HG02970 (cell line): ENCODE measurements around the gene RBM26.

Source experiments
- ATAC-seq: cut with Tn5 transposase; IDR thresholded peaks from one replicate; pipeline ENCODE4 v1.9.1; 2021; ENCODE audit warnings: mild to moderate bottlenecking, moderate library complexity, moderate number of reproducible peaks; ENCODE audit not compliant: unreplicated experiment, low FRiP score

RBM26 gene

GRCh38 chr13:79349011-79349410 is 57.0 kb downstream of the RBM26 start:
- ATAC-seq, result no peak

GRCh38 chr13:79346300-79346914 is 59.6 kb downstream of the RBM26 start:
- no peak for ATAC-seq

GRCh38 chr13:79341202-79341601 is 64.9 kb downstream of the RBM26 start:
- ATAC-seq, result no peak

GRCh38 chr13:79340490-79340889 is 65.6 kb downstream of the RBM26 start:
- no peak for ATAC-seq

GRCh38 chr13:79338343-79338742 is 67.7 kb downstream of the RBM26 start:
- no peak for ATAC-seq

GRCh38 chr13:79336966-79337365 is 69.1 kb downstream of the RBM26 start:
- ATAC-seq, result no peak

- no peak for ATAC-seq
Observed at GRCh38 chr13:79328510-79328909, 77.5 kb downstream of the RBM26 start.

- ATAC-seq, result no peak
Observed at GRCh38 chr13:79320433-79320832, 85.6 kb downstream of the RBM26 start.

- no peak for ATAC-seq
Observed at GRCh38 chr13:79318664-79319063, 87.4 kb downstream of the RBM26 start.

GRCh38 chr13:79317856-79318255 is 88.2 kb downstream of the RBM26 start:
- no peak for ATAC-seq

GRCh38 chr13:79314652-79315051 is 91.4 kb downstream of the RBM26 start:
- ATAC-seq, result no peak

GRCh38 chr13:79312340-79312855 is 93.7 kb downstream of the RBM26 start:
- ATAC-seq, result no peak

- ATAC-seq, result no peak
Observed at GRCh38 chr13:79311386-79311785, 94.7 kb downstream of the RBM26 start.

GRCh38 chr13:79309690-79310089 is 96.4 kb downstream of the RBM26 start:
- ATAC-seq, result no peak

GRCh38 chr13:79307866-79308298 is 98.2 kb downstream of the RBM26 start:
- no peak for ATAC-seq

- ATAC-seq, result no peak
Observed at GRCh38 chr13:79307433-79307861, 98.6 kb downstream of the RBM26 start.

GRCh38 chr13:79306650-79307049 is 99.4 kb downstream of the RBM26 start:
- no peak for ATAC-seq

GRCh38 chr13:79297128-79297527 is 108.9 kb downstream of the RBM26 start:
- no peak for ATAC-seq

- no peak for ATAC-seq
Observed at GRCh38 chr13:79295906-79296706, 109.9 kb downstream of the RBM26 start.

- ATAC-seq, result no peak
Observed at GRCh38 chr13:79290595-79291244, 115.3 kb downstream of the RBM26 start.

GRCh38 chr13:79289571-79289970 is 116.5 kb downstream of the RBM26 start:
- ATAC-seq, result no peak
